ENCODE measurements around the gene TMEM179B.
"Not testable (repeated sequence)": the region's sequence is repeated elsewhere in the genome, so short reads cannot be mapped to it uniquely, and the experiment has no call there.

The TMEM179B gene

GRCh38 chr11:62805961-62806441 lies 18.8 kb downstream of the TMEM179B start:
- no peaks in the 10 kb centered on the region for H3K9me3 ChIP-seq (ENCODE audit: control insufficient read depth, insufficient read depth, low read length)
- peaks cover 11% of the 10 kb centered on the region for H3K36me3 ChIP-seq (ENCODE audit: control insufficient read depth, insufficient read depth, low read length)
- no peaks in the 10 kb centered on the region for H3K27me3 ChIP-seq (ENCODE audit: control insufficient read depth, insufficient read depth, low read length)
- WGBS (ENCODE audit: insufficient coverage, insufficient read length): no CpG with 5 or more reads among the region's 12 CpGs
- H3K27ac ChIP-seq (ENCODE audit: low read length): no peak overlapping the region
- no peaks in the 10 kb centered on the region for H3K4me1 ChIP-seq (ENCODE audit: control insufficient read depth, insufficient read depth, low read length)
- peak overlapping the region; percentile 55; the same call in 1 of the 2 replicates for H3K4me3 ChIP-seq (ENCODE audit: low read length)
- DNase-seq (ENCODE audit: low read depth, low spot score): no peak

DNA sequence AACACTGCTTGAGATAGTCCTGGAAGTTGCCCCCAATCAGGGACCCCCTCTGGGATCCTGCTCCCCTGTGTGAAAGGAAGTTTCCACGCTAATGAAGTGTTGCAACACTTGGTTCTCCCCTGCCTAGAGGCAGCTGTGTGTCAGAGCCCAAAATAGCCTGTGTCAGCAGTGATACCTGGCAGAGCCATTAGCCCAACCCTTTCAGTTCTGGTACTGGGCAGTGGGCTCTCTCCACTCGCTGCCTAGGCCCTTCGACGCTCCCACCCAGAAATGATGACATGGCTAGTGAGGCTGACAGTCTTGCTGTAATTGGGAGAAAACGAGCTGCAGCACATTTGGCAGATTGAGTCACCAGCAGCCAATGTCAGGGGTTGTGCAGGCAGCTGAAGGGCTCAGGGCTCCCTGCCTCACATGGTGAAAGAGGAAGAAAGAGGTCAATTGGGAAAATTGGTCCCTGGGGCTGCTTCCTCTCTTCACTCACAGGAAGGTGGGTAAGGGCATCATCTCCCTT lies 19.5 kb downstream of the TMEM179B start:
- Histone ChIP-seq H3K36me3 (ENCODE audit: control insufficient read depth, insufficient read depth, low read length) (peaks cover 4% of the 10 kb centered on the region), H3K4me3 (ENCODE audit: low read length) (no peak overlapping the region), H3K27me3 (ENCODE audit: control insufficient read depth, insufficient read depth, low read length) (no peaks in the 10 kb centered on the region), H3K9me3 (ENCODE audit: control insufficient read depth, insufficient read depth, low read length) (no peaks in the 10 kb centered on the region), H3K27ac (ENCODE audit: low read length) (no peak overlapping the region), H3K4me1 (ENCODE audit: control insufficient read depth, insufficient read depth, low read length) (no peaks in the 10 kb centered on the region)
- DNase-seq (ENCODE audit: low read depth, low spot score): no peak
- WGBS (ENCODE audit: insufficient coverage, insufficient read length): no CpG with 5 or more reads among the region's 5 CpGs

DNA sequence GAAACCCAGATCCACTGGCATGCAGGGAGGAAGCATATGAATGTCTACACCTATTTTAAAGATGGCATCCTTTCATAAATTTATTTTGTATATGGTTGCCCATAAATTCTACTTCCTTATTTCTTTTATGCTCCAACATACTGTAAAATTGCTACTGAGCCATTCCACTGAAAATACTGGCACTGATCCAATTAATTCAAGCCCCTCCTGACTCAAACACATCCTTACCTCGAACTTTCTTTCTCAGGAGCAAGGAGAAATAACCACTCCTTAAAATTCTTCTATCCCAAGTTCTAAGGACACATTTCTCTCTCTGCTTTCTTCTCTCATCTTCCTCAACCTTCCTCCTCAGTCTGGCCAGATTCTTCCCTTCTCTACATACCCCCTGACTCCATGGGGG lies 23.5 kb downstream of the TMEM179B start:
- H3K36me3 ChIP-seq (ENCODE audit: control insufficient read depth, insufficient read depth, low read length): no peaks in the 10 kb centered on the region
- H3K4me1 ChIP-seq (ENCODE audit: control insufficient read depth, insufficient read depth, low read length): no peaks in the 10 kb centered on the region
- no peak for DNase-seq (ENCODE audit: low read depth, low spot score)
- no peaks in the 10 kb centered on the region for H3K9me3 ChIP-seq (ENCODE audit: control insufficient read depth, insufficient read depth, low read length)
- no peaks in the 10 kb centered on the region for H3K27me3 ChIP-seq (ENCODE audit: control insufficient read depth, insufficient read depth, low read length)
- no CpG with 5 or more reads among the region's 1 CpG for WGBS (ENCODE audit: insufficient coverage, insufficient read length)
- no peak overlapping the region for H3K27ac ChIP-seq (ENCODE audit: low read length)
- H3K4me3 ChIP-seq (ENCODE audit: low read length): no peak overlapping the region

DNA sequence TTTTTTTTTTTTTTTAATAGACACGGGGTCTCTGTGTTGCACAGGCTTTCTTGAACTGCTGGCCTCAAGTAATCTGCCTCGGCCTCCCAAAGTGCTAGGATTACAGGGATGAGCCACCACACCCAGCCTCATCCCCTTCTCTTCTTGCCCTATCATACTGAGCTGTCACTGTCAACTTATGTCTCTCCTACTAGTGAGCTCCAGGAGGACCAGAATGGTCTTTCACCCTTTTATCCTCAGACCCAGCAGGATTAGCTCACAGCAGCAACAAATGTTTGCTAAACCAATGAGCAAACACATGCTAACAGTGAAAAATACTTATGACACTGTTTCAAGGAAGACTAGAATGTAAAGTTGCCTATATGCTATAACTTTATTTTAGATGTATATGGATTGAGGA lies 24.5 kb downstream of the TMEM179B start:
- no peaks in the 10 kb centered on the region for H3K27me3 ChIP-seq (ENCODE audit: control insufficient read depth, insufficient read depth, low read length)
- no peak overlapping the region for H3K4me3 ChIP-seq (ENCODE audit: low read length)
- no peaks in the 10 kb centered on the region for H3K9me3 ChIP-seq (ENCODE audit: control insufficient read depth, insufficient read depth, low read length)
- H3K36me3 ChIP-seq (ENCODE audit: control insufficient read depth, insufficient read depth, low read length): no peaks in the 10 kb centered on the region
- H3K27ac ChIP-seq (ENCODE audit: low read length): no peak overlapping the region
- no peak for DNase-seq (ENCODE audit: low read depth, low spot score)
- H3K4me1 ChIP-seq (ENCODE audit: control insufficient read depth, insufficient read depth, low read length): no peaks in the 10 kb centered on the region
- no CpG with 5 or more reads among the region's 2 CpGs for WGBS (ENCODE audit: insufficient coverage, insufficient read length)

GRCh38 chr11:62816557-62816956 lies 29.4 kb downstream of the TMEM179B start:
- peaks cover 5% of the 10 kb centered on the region; the same call in 1 of the 2 replicates for H3K36me3 ChIP-seq (ENCODE audit: control insufficient read depth, insufficient read depth, low read length)
- H3K9me3 ChIP-seq (ENCODE audit: control insufficient read depth, insufficient read depth, low read length): no peaks in the 10 kb centered on the region
- H3K27me3 ChIP-seq (ENCODE audit: control insufficient read depth, insufficient read depth, low read length): no peaks in the 10 kb centered on the region
- no peak overlapping the region for H3K4me3 ChIP-seq (ENCODE audit: low read length)
- H3K27ac ChIP-seq (ENCODE audit: low read length): no peak overlapping the region
- H3K4me1 ChIP-seq (ENCODE audit: control insufficient read depth, insufficient read depth, low read length): no peaks in the 10 kb centered on the region
- DNase-seq (ENCODE audit: low read depth, low spot score): no peak
- no CpG with 5 or more reads among the region's 8 CpGs for WGBS (ENCODE audit: insufficient coverage, insufficient read length)

DNA sequence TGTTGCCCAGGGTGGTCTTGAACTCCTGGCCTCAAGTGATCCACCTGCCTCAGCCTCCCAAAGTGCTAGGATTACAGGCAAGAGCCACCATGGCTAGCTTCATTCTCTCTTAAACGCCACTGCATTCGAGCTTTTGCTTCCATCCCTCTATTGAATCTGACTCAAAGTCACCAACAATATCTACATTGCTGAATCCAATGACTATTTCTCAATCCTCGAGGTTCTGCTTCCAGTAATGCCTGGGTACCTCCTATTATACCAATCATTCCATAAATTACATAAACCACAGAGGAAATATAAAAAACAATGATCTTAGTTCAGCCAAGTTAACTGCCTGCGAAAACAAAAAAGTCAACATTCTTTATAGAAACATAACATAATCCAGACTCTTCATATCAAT lies 29.9 kb downstream of the TMEM179B start:
- H3K9me3 ChIP-seq (ENCODE audit: control insufficient read depth, insufficient read depth, low read length): no peaks in the 10 kb centered on the region
- no CpG with 5 or more reads among the region's 4 CpGs for WGBS (ENCODE audit: insufficient coverage, insufficient read length)
- H3K27me3 ChIP-seq (ENCODE audit: control insufficient read depth, insufficient read depth, low read length): no peaks in the 10 kb centered on the region
- H3K27ac ChIP-seq (ENCODE audit: low read length): no peak overlapping the region
- H3K36me3 ChIP-seq (ENCODE audit: control insufficient read depth, insufficient read depth, low read length): peaks cover 5% of the 10 kb centered on the region; the same call in 1 of the 2 replicates
- no peak overlapping the region for H3K4me3 ChIP-seq (ENCODE audit: low read length)
- DNase-seq (ENCODE audit: low read depth, low spot score): no peak
- no peaks in the 10 kb centered on the region for H3K4me1 ChIP-seq (ENCODE audit: control insufficient read depth, insufficient read depth, low read length)

- Histone ChIP-seq H3K9me3 (ENCODE audit: control insufficient read depth, insufficient read depth, low read length) (no peaks in the 10 kb centered on the region), H3K4me3 (ENCODE audit: low read length) (no peak overlapping the region), H3K27me3 (ENCODE audit: control insufficient read depth, insufficient read depth, low read length) (no peaks in the 10 kb centered on the region), H3K36me3 (ENCODE audit: control insufficient read depth, insufficient read depth, low read length) (peaks cover 26% of the 10 kb centered on the region), H3K4me1 (ENCODE audit: control insufficient read depth, insufficient read depth, low read length) (no peaks in the 10 kb centered on the region), H3K27ac (ENCODE audit: low read length) (no peak overlapping the region)
- DNase-seq (ENCODE audit: low read depth, low spot score): no peak
- WGBS (ENCODE audit: insufficient coverage, insufficient read length): no CpG with 5 or more reads among the region's 3 CpGs
Measured at GRCh38 chr11:62823677-62824076, 36.5 kb downstream of the TMEM179B start.

DNA sequence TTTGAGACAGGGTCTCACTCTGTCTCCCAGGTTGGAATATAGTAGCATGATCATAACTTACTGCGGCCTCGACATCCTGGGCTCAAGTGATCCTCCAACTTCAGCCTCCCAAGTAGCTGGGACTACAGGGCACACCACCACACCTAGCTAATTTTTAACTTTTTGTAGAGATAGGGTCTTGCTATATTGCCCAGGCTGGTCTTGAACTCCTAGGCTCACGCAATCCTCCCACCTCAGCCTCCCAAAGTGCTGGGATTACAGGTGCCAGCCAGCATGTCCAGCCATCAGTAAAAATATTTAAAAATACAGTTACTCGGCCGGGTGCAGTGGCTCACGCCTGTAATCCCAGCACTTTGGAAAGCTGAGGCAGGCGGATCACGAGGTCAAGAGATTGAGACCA lies 40.9 kb downstream of the TMEM179B start:
- not testable (repeated sequence) for H3K27me3 ChIP-seq (ENCODE audit: control insufficient read depth, insufficient read depth, low read length); H3K9me3 ChIP-seq (ENCODE audit: control insufficient read depth, insufficient read depth, low read length); H3K4me1 ChIP-seq (ENCODE audit: control insufficient read depth, insufficient read depth, low read length); H3K27ac ChIP-seq (ENCODE audit: low read length); H3K4me3 ChIP-seq (ENCODE audit: low read length); DNase-seq (ENCODE audit: low read depth, low spot score)
- H3K36me3 ChIP-seq (ENCODE audit: control insufficient read depth, insufficient read depth, low read length): peaks cover 17% of the 10 kb centered on the region
- no CpG with 5 or more reads among the region's 8 CpGs for WGBS (ENCODE audit: insufficient coverage, insufficient read length)

- Histone ChIP-seq H3K27ac (ENCODE audit: low read length) (no peak overlapping the region), H3K4me1 (ENCODE audit: control insufficient read depth, insufficient read depth, low read length) (no peaks in the 10 kb centered on the region; the same call in 1 of the 2 replicates), H3K4me3 (ENCODE audit: low read length) (peak overlapping the region; percentile 92; the same call in 1 of the 2 replicates), H3K9me3 (ENCODE audit: control insufficient read depth, insufficient read depth, low read length) (no peaks in the 10 kb centered on the region), H3K36me3 (ENCODE audit: control insufficient read depth, insufficient read depth, low read length) (peaks cover 20% of the 10 kb centered on the region), H3K27me3 (ENCODE audit: control insufficient read depth, insufficient read depth, low read length) (no peaks in the 10 kb centered on the region)
- DNase-seq (ENCODE audit: low read depth, low spot score): no peak
- no CpG with 5 or more reads among the region's 33 CpGs for WGBS (ENCODE audit: insufficient coverage, insufficient read length)
Measured at GRCh38 chr11:62830904-62831519, 43.8 kb downstream of the TMEM179B start.

DNA sequence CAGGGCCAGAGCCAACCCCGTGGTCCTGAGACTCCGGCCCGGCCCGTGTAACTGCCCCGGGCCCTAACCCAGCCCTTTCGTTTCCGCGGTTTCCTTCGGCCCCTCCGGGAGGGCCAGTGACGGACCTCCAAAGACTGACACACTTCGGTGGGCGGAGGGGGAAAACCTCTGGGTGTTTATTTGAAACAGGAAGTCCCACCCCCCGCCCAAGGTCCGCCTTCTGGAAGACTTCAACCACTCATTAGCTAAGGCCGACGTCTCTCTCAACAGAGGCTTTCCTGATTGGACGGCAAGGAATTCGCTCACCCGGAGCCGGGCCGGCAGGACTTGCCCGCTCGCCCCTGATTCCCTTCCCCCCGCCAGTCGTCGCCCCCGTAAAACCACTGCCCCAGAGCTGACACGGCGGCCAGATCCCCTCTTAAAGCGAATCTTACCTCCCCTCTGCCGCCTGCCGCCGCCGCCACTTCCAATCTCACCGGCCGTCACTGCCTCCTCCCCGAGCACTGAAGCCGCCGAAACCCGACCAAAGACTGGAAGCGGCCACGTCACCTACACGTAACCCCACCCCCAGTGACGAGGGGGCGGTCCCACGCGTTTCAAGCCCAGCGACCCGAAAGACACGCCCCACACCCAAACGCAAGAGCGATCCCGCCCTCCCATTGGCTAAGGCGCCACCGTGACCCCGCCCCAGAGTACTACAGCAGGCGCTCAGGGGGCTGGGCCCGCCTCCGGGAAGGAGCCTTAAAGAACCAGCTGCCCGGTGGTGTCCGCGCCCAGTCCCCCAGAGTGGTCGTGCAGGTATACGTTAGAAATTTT lies 44.5 kb downstream of the TMEM179B start, which contains the start of gene STX5:
TSS of gene STX5 (minus strand) at position 532 of the 816 bp plus-strand sequence. CDS start 808 bp downstream, outside the sequence.
- Histone ChIP-seq H3K36me3 (ENCODE audit: control insufficient read depth, insufficient read depth, low read length) (peaks cover 20% of the 10 kb centered on the region), H3K4me1 (ENCODE audit: control insufficient read depth, insufficient read depth, low read length) (no peaks in the 10 kb centered on the region; the same call in 1 of the 2 replicates), H3K4me3 (ENCODE audit: low read length) (peak within 1 kb of the TSS; percentile 92; the same call in 1 of the 2 replicates), H3K27ac (ENCODE audit: low read length) (no peak within 1 kb of the TSS), H3K9me3 (ENCODE audit: control insufficient read depth, insufficient read depth, low read length) (no peaks in the 10 kb centered on the region), H3K27me3 (ENCODE audit: control insufficient read depth, insufficient read depth, low read length) (no peaks in the 10 kb centered on the region)
- no CpG with 5 or more reads among the region's 65 CpGs for WGBS (ENCODE audit: insufficient coverage, insufficient read length)
- peak; percentile 97 for DNase-seq (ENCODE audit: low read depth, low spot score)

Measured in iPS DF 6.9 (cell line).